ENCODE results near the gene PODXL2. TPM values are rescaled to one million over a fixed set of nuclear protein-coding genes. Genes with fewer than 3 reads are reported as not detected.

The PODXL2 gene
- total and polyA plus RNA-seq, 8 donors: 2.9 to 18.0 (median 14.5) TPM

GRCh38 chr3:127608362-127608718 is 20.6 kb upstream of the PODXL2 start:
- no peak for ATAC-seq
- intact Hi-C loops (cut with DNase I): no loop called here
- DNase-seq: no peak
- Histone ChIP-seq H3K36me3 (peaks cover 0 to 73% of the 10 kb centered on the region in 2 donors), H3K27me3 (no peaks in the 10 kb centered on the region), H3K4me1 (peaks cover 0 to 7% of the 10 kb centered on the region in 2 donors), H3K4me3 (no peak overlapping the region), H3K27ac (no peak overlapping the region), H3K9me3 (no peaks in the 10 kb centered on the region)
- TF ChIP-seq, protein P1, sequence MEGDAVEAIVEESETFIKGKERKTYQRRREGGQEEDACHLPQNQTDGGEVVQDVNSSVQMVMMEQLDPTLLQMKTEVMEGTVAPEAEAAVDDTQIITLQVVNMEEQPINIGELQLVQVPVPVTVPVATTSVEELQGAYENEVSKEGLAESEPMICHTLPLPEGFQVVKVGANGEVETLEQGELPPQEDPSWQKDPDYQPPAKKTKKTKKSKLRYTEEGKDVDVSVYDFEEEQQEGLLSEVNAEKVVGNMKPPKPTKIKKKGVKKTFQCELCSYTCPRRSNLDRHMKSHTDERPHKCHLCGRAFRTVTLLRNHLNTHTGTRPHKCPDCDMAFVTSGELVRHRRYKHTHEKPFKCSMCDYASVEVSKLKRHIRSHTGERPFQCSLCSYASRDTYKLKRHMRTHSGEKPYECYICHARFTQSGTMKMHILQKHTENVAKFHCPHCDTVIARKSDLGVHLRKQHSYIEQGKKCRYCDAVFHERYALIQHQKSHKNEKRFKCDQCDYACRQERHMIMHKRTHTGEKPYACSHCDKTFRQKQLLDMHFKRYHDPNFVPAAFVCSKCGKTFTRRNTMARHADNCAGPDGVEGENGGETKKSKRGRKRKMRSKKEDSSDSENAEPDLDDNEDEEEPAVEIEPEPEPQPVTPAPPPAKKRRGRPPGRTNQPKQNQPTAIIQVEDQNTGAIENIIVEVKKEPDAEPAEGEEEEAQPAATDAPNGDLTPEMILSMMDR (IDR thresholded peaks at IDR 0.05): no peak

DNA sequence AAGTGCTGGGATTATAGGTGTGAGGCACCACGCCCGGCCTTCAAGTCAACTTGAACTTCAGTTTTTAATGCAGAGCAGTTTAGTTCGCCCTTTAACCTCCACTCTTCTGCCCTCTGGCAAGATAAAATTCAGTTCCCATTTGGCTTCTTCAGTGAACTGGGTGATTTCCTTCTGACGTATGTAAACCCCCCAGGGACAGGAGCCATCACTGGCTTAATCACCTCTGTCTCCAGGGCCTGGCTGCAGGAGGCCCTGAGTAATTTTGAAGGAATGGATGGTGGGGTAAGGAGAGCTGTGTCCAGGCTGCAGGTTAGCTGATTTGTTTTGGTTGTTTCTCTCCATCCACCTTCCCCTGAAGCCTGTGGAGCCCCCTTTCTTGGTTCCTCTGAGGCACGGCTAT is 18.9 kb upstream of the PODXL2 start:
- Histone ChIP-seq H3K9me3 (no peaks in the 10 kb centered on the region), H3K36me3 (peaks cover 0 to 68% of the 10 kb centered on the region in 2 donors), H3K4me3 (no peak overlapping the region), H3K4me1 (peaks cover 0 to 7% of the 10 kb centered on the region in 2 donors), H3K27me3 (no peaks in the 10 kb centered on the region), H3K27ac (no peak overlapping the region)
- TF ChIP-seq, protein P1 (IDR thresholded peaks at IDR 0.05): no peak
- ATAC-seq (no peak), DNase-seq (no peak)
- intact Hi-C loops (cut with DNase I): no loop called here

DNA sequence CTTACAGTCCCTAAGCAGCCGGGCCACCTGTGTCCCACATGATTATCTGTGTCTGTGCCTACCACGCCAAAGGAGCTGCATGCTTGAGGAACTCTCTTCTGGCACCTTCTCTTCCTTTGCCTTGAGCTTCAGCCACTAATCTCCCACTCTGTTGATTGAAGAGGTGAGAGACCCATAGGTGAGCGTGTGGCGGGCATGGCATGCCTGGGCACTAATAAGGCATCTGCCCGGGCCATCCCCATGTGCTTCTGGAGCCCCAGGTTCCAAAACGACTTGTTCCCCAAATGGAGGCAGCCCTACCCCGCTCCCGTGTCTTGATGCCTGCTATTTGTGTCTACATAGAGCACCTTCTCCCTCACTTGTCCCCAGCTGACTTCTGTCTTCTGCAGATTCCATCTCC is 17.7 kb upstream of the PODXL2 start:
- Histone ChIP-seq H3K9me3 (no peaks in the 10 kb centered on the region), H3K27me3 (no peaks in the 10 kb centered on the region), H3K4me1 (peaks cover 0 to 7% of the 10 kb centered on the region in 2 donors), H3K27ac (no peak overlapping the region), H3K4me3 (no peak overlapping the region), H3K36me3 (peaks cover 0 to 65% of the 10 kb centered on the region in 2 donors)
- TF ChIP-seq, protein P1 (IDR thresholded peaks at IDR 0.05): no peak
- intact Hi-C loops (cut with DNase I): no loop called here
- DNase-seq (peak in 1 of 4 donors; percentile 27), ATAC-seq (no peak)

- no peak for DNase-seq
- TF ChIP-seq, protein P1 (IDR thresholded peaks at IDR 0.05): no peak
- peaks cover 0 to 65% of the 10 kb centered on the region in 2 donors for H3K36me3 ChIP-seq
- ATAC-seq: peak; percentile 82
- no peaks in the 10 kb centered on the region for H3K9me3 ChIP-seq
- H3K27me3 ChIP-seq: no peaks in the 10 kb centered on the region
- H3K4me1 ChIP-seq: peaks cover 0 to 7% of the 10 kb centered on the region in 2 donors
- intact Hi-C loops (cut with DNase I): no loop called here
- no peak overlapping the region for H3K4me3 ChIP-seq
- no peak overlapping the region for H3K27ac ChIP-seq
Measured at GRCh38 chr3:127612966-127613365, 16.0 kb upstream of the PODXL2 start.

DNA sequence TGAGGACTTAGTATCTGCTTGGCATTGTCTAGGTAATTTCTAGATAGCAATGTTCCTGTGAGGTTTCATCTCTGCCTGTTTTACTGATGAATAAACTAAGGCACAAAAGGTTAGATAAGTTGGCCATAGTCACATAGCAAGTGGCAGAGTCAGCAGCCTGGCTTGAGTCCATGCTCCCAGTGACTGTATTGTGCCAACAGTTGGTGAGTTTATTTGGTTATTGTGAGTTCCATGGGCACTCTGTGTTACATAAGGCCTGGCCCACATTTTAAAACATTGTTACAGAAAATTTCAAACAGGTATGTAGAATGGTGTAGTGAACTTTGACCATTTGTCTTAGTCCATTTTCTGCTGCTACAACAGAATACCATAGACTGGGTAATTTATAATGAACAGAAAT is 15.6 kb upstream of the PODXL2 start:
- intact Hi-C loops (cut with DNase I): no loop called here
- ATAC-seq (peak; percentile 73), DNase-seq (no peak)
- Histone ChIP-seq H3K4me1 (peaks cover 0 to 7% of the 10 kb centered on the region in 2 donors), H3K4me3 (no peak overlapping the region), H3K27me3 (no peaks in the 10 kb centered on the region), H3K27ac (no peak overlapping the region), H3K9me3 (no peaks in the 10 kb centered on the region), H3K36me3 (peaks cover 0 to 65% of the 10 kb centered on the region in 2 donors)
- TF ChIP-seq, protein P1 (IDR thresholded peaks at IDR 0.05): no peak

All from left lung (tissue), 10 donors.